Psoas muscle (tissue), 8 donors: ENCODE data around the gene ZNF138. TPM values are rescaled to one million over a fixed set of nuclear protein-coding genes. Genes with fewer than 3 reads are reported as not detected.
"Not testable (repeated sequence)": the region's sequence is repeated elsewhere in the genome, so short reads cannot be mapped to it uniquely, and the experiment has no call there.

Experiments
- ATAC-seq, 4 donors: fragments of 200-7000 bp; cut with Tn5 transposase; one replicate each; pipeline ENCODE4 v1.9.1; 2020; ENCODE audit warnings: moderate library complexity in 3 of 4, mild to moderate bottlenecking in 2 of 4
- DNase-seq, 2 donors: peaks; one replicate each; pipeline ENCODE4 v3.0.0-alpha.2; 2020
- H3K27ac ChIP-seq: fragments of 200-600 bp; one replicate; pipeline ENCODE4 v1.8.0; 2022
- H3K27me3 ChIP-seq, 3 donors: fragments of 200-600 bp in 1 of 3; one replicate each; pipeline versions ENCODE4 v1.6.1 to v1.8.0; 2013 to 2022; ENCODE audit warnings: low read length in 2 of 3, mild to moderate bottlenecking in 2 of 3, moderate library complexity in 1 of 3; ENCODE audit not compliant: insufficient read depth in 3 of 3
- H3K36me3 ChIP-seq, 2 donors: fragments of 200-600 bp in 1 of 2; one replicate each; pipeline versions ENCODE4 v1.6.1 to v1.8.0; 2013 to 2022; ENCODE audit warnings: low read depth in 1 of 2, mild to moderate bottlenecking in 1 of 2, moderate library complexity in 1 of 2; ENCODE audit not compliant: insufficient read depth in 1 of 2
- H3K4me1 ChIP-seq: fragments of 200-600 bp; one replicate; pipeline ENCODE4 v1.8.0; 2022
- H3K4me3 ChIP-seq: fragments of 200-600 bp; one replicate; pipeline ENCODE4 v1.8.0; 2022; ENCODE audit warnings: mild to moderate bottlenecking
- H3K9me3 ChIP-seq: fragments of 200-600 bp; one replicate; pipeline ENCODE4 v1.8.0; 2022
- CTCF ChIP-seq: fragments of 200-600 bp; IDR thresholded peaks from one replicate; pipeline ENCODE4 v1.8.0; 2022; ENCODE audit warnings: antibody characterized with exemption
- WGBS, 3 donors: extraction: QIAGEN DNeasy Blood & Tissue Kit; methylation state at CpG; one replicate each; pipeline versions ENCODE4 v1.1.6 to v1.1.7; 2013; 5-methylcytosine and 5-hydroxymethylcytosine counted together
- intact Hi-C, 2 donors: fragments of 100-400 bp; cut with DNase I; formaldehyde crosslinking; loops; one replicate each; pipeline versions ENCODE4 v1.11.0 to v1.14.2; 2022
- polyA plus RNA-seq, 3 donors: library from polyadenylated mRNA; stranded (reverse); fragments of 200-250 nt; gene quantifications; one replicate each; pipeline ENCODE4 v1.2.3, GENCODE V29; 2013
- total RNA-seq, 4 donors: library from RNA; stranded (reverse); fragmentation: NEBNext Ultra II Directional in 2 of 4; extraction: Animal tissue kit (Norgen Biotek cat#: 25700) in 2 of 4; gene quantifications; one replicate each; pipeline versions ENCODE4 v1.2.1 to v1.2.4, GENCODE V29; 2021 to 2023
- donor health status: healthy with polysubstance abuse.
- donor health status: DM: no; HTN: no; CAD: no; lungs with moderate emphysema.
- donor health status: Bipolar disorder and iron deficiency.
- donor health status: healthy.
- donor health status: DM: yes; HTN: yes; CAD: no.
- donor health status: DM: no; HTN: no; CAD: no.
- donor health status: DM: no; HTN: no; CAD: no.
- donor health status: DM: yes; HTN: yes; CAD: no.

The ZNF138 gene
- total and polyA plus RNA-seq, 7 donors: 2.6 to 11.7 (median 4.7) TPM

GRCh38 chr7:64755865-64756264, 38.4 kb upstream of the ZNF138 start:
- intact Hi-C loops: no loop called here
- H3K9me3 ChIP-seq: no peaks in the 10 kb centered on the region
- no peak for ATAC-seq

GRCh38 chr7:64758151-64758550, 36.1 kb upstream of the ZNF138 start:
- no peak overlapping the region for H3K4me3 ChIP-seq
- 68 to 75% (median 70%) methylated on average over 3 of the region's 3 CpGs for WGBS, 3 donors
- intact Hi-C loops: no loop called here
- no peaks in the 10 kb centered on the region for H3K9me3 ChIP-seq
- H3K27me3 ChIP-seq: no peaks in the 10 kb centered on the region
- no peak for TF ChIP-seq CTCF
- ATAC-seq (no peak), DNase-seq (no peak)
- no peak overlapping the region for H3K27ac ChIP-seq
- no peaks in the 10 kb centered on the region for H3K4me1 ChIP-seq
- no peaks in the 10 kb centered on the region for H3K36me3 ChIP-seq

More at GRCh38 chr7:64755865-64756264, 38.4 kb upstream of the ZNF138 start:
- H3K27ac ChIP-seq: no peak overlapping the region
- H3K4me1 ChIP-seq: no peaks in the 10 kb centered on the region
- no peaks in the 10 kb centered on the region for H3K27me3 ChIP-seq
- no peak for TF ChIP-seq CTCF
- DNase-seq: no peak
- H3K4me3 ChIP-seq: no peak overlapping the region
- 67 to 84% (median 79%) methylated on average over 3 of the region's 3 CpGs for WGBS, 3 donors
- no peaks in the 10 kb centered on the region for H3K36me3 ChIP-seq

GRCh38 chr7:64768824-64769223, 25.4 kb upstream of the ZNF138 start:
- peak in 1 of 4 donors; percentile 52 for ATAC-seq
- no peak for DNase-seq
- Histone ChIP-seq H3K27me3 (no peaks in the 10 kb centered on the region), H3K36me3 (no peaks in the 10 kb centered on the region), H3K27ac (no peak overlapping the region), H3K9me3 (no peaks in the 10 kb centered on the region), H3K4me1 (no peaks in the 10 kb centered on the region), H3K4me3 (no peak overlapping the region)
- intact Hi-C loops: no loop called here
- no peak for TF ChIP-seq CTCF

GRCh38 chr7:64774204-64774842, 19.9 kb upstream of the ZNF138 start:
- no peak for TF ChIP-seq CTCF
- no peaks in the 10 kb centered on the region for H3K9me3 ChIP-seq
- H3K36me3 ChIP-seq: no peaks in the 10 kb centered on the region
- ATAC-seq (no peak), DNase-seq (no peak)
- 87 to 95% (median 91%) methylated on average over 2 of the region's 2 CpGs for WGBS, 3 donors
- no peaks in the 10 kb centered on the region for H3K4me1 ChIP-seq
- no peaks in the 10 kb centered on the region for H3K27me3 ChIP-seq
- H3K4me3 ChIP-seq: no peak overlapping the region
- no peak overlapping the region for H3K27ac ChIP-seq
- intact Hi-C loops: no loop called here

- TF ChIP-seq CTCF: no peak
- Histone ChIP-seq H3K4me3 (no peak overlapping the region), H3K27me3 (no peaks in the 10 kb centered on the region), H3K27ac (no peak overlapping the region), H3K9me3 (no peaks in the 10 kb centered on the region), H3K4me1 (no peaks in the 10 kb centered on the region), H3K36me3 (no peaks in the 10 kb centered on the region)
- 55 to 74% (median 71%) methylated on average over 3 of the region's 3 CpGs for WGBS, 3 donors
- intact Hi-C loops: no loop called here
- DNase-seq (no peak), ATAC-seq (no peak)
Observed at GRCh38 chr7:64775289-64775688, 18.9 kb upstream of the ZNF138 start.

GRCh38 chr7:64784842-64785241, 9.4 kb upstream of the ZNF138 start:
- intact Hi-C loops, H3K9me3 ChIP-seq, H3K27ac ChIP-seq, H3K4me3 ChIP-seq, H3K4me1 ChIP-seq, H3K36me3 ChIP-seq, DNase-seq, ATAC-seq, H3K27me3 ChIP-seq: not testable (repeated sequence)
- 80 to 91% (median 85%) methylated on average over 15 to 22 of the region's 23 CpGs for WGBS, 3 donors
